Cardiac fibroblast (primary cell): Measurements from ENCODE around the gene TRAIP.
A peak's percentile ranks its signal among the peaks of the same experiment; 100 is the strongest.

Source experiments
- DNase-seq, 2 donors: peaks; one replicate each; pipeline versions ENCODE4 v3.0.0 to v3.0.0-alpha.2; 2010; ENCODE audit warnings: low read depth in 2 of 2
- H3K4me3 ChIP-seq, 2 donors: replicated peaks in 1 of 2; 1 replicate in 1 of 2; 2 replicates in 1 of 2; pipeline ENCODE4 v1.5.1; 2011; ENCODE audit warnings: low read depth in 2 of 2, low read length in 2 of 2, mild to moderate bottlenecking in 2 of 2, moderate library complexity in 1 of 2
- CTCF ChIP-seq: IDR thresholded peaks from one replicate; pipeline ENCODE4 v1.5.1; 2011; ENCODE audit warnings: low read depth, mild to moderate bottlenecking, low read length, inconsistent platforms

Gene TRAIP

DNA sequence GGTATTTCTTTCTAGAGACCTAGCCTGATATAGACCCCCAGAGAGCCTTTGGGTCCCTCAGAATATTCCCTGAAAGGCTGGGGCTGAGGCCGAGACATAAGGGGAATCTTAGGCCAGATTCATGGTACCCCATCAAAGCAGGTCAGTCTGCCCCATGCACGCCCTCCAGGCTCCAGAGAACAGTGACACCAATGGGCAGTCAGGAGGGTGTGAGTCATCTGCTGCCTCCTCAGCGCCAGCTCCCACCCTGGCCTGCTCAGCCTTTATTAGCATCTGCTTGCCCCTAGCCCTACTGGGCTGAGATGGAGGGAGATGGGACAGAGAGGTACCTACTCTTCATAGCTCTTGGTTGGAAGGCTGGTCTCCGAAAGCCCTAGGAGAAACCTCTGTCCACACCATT is 27.6 kb upstream of the TRAIP start:
- TF ChIP-seq CTCF, result no peak
- no peak for DNase-seq
- H3K4me3 ChIP-seq, result no peak overlapping the region

DNA sequence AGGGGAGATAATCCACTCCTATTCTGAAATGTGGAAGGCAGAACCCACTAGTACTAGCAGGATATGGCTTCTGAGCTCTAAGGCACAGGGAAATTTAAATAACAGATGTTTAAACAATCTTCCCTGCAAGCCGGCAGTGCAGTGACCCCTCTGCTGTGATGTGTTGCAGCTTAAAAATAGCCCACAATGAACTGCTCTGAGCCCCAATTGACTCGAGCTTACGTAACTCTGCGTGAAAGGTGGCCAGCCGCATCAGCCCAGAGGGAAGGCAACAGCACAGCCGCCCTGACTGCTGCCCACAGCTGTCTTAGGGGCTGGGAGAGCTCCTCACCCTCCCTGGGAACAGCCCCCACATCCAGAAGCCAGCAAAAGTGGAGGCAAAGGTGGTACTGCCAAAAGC is 25.8 kb upstream of the TRAIP start:
- peak; percentile 9 to 11 for DNase-seq
- TF ChIP-seq CTCF, result no peak
- no peak overlapping the region for H3K4me3 ChIP-seq

- DNase-seq, result no peak
- no peak overlapping the region for H3K4me3 ChIP-seq
- no peak for TF ChIP-seq CTCF
These were observed 24.4 kb upstream of the TRAIP start for GRCh38 chr3:49880581-49881315.

DNA sequence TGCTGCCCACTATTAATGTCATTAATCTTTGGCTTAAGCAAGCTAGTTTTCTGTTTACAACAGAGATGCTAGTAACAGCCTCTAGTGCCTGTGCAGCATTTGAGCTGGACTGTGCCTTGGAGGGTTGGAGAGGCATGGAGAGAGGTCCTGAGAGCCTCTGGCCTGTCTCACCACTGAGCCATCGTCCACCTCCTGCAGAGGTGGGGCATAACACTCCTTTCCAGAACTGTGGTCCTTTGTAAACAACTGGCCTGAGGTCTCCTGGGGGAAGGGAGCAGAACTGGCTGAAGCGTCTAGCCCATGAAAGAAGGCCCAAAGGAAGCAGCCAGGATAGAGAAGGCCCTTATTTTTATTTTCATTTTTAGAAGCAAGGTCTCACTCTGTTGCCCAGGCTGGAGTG is 23.4 kb upstream of the TRAIP start:
- DNase-seq, result no peak

DNA sequence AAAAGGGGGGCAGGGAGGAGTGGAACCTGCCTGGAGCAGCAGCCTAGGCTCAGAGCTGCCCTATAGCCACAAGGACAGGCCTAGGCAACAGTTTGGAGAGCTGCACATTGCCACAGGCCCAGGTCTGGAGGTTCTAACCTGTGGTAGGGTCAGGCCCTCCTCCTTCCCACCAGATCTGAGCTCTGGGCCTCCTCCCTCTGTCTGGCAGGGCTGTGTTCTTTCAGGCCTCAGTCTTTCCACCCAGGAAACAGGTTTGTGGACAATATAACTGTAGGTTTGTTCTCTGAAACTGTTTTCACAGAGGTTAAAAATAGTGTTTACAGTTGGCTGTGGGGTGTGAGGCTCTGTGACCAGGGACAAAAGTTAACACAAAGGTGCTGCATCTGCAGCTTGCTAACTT is 22.3 kb upstream of the TRAIP start:
- H3K4me3 ChIP-seq, result no peak overlapping the region
- DNase-seq, result no peak
- TF ChIP-seq CTCF, result no peak

More for the DNA sequence above, 23.4 kb upstream of the TRAIP start:
- H3K4me3 ChIP-seq, result no peak overlapping the region
- TF ChIP-seq CTCF, result no peak

DNA sequence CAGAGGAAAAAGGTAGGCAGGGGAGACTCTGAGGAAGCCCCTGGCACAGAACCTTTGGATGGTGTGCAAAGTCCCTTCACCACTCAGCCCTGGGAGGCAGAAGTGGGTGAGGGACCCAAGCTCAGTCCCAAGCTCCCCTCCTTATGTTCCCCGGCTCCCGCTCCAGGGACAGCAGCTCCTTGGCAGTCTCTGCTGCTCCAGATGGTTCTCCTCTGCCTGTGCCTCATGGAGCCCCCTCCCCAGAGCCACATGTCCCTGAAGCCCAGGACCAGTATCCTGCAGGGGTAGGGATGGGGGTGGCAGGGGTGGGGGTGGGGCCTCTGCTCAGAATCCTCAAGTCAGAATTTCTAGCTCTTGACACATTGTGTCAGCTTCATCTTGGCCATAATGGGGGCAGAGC is 21.4 kb upstream of the TRAIP start:
- no peak overlapping the region for H3K4me3 ChIP-seq
- TF ChIP-seq CTCF, result no peak
- no peak for DNase-seq

- no peak for TF ChIP-seq CTCF
- DNase-seq, result no peak
- H3K4me3 ChIP-seq, result no peak overlapping the region
These were observed 20.2 kb upstream of the TRAIP start for GRCh38 chr3:49876567-49876966.
